ENCODE measurements around the gene MRPL33.

The MRPL33 gene

GRCh38 chr2:27779417-27780055, 8.0 kb downstream of the MRPL33 start:
- DNase-seq (ENCODE audit: low read depth), result no peak

- DNase-seq (ENCODE audit: low read depth), result no peak
These were observed 10.0 kb downstream of the MRPL33 start for GRCh38 chr2:27781496-27781895.

DNA sequence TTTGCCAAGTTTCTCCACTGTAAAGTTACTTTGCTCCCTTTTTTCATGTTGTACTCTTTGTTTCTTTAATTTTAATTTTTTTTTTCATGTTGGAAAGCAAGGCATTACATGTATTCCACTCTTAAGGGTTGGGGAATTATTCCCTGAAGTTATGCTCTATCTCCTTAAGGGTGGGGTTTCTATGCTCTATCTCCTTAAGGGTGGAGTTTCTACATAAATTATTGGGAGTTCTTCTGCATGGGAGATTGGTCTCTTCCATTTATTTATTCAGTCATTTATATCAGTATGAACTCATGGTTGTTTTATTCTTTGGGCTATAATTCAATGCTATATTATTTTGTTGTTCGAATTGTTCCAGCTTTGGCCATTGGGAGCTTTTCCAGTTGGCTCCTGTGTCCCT, 11.2 kb downstream of the MRPL33 start:
- no peak for DNase-seq (ENCODE audit: low read depth)

- no peak for DNase-seq (ENCODE audit: low read depth)
These were observed 19.3 kb downstream of the MRPL33 start for GRCh38 chr2:27790796-27791195.

- no peak for DNase-seq (ENCODE audit: low read depth)
These were observed 21.2 kb downstream of the MRPL33 start for GRCh38 chr2:27792759-27793158.

- no peak for DNase-seq (ENCODE audit: low read depth)
These were observed 23.7 kb downstream of the MRPL33 start for GRCh38 chr2:27795093-27795834.

DNA sequence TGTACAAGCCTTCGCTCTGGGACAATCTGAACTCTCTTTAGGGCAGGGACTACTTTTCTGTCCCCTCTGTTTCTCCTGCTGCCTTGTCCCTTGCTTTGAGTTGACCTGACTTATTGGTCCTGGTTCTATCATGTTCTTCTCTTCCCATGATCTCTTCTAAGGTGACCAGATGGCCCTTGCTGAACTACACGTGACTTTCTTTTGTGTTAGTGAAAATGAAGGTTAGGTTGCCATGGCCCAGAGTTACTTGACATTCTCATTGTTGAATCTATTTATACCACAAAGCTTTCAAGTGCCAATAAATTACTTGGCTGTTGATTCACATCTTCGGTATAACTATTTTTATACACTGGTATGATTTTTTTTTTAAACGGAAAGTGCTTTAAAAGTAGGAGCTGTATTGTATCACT, 24.4 kb downstream of the MRPL33 start:
- peak; percentile 59 for DNase-seq (ENCODE audit: low read depth)

DNA sequence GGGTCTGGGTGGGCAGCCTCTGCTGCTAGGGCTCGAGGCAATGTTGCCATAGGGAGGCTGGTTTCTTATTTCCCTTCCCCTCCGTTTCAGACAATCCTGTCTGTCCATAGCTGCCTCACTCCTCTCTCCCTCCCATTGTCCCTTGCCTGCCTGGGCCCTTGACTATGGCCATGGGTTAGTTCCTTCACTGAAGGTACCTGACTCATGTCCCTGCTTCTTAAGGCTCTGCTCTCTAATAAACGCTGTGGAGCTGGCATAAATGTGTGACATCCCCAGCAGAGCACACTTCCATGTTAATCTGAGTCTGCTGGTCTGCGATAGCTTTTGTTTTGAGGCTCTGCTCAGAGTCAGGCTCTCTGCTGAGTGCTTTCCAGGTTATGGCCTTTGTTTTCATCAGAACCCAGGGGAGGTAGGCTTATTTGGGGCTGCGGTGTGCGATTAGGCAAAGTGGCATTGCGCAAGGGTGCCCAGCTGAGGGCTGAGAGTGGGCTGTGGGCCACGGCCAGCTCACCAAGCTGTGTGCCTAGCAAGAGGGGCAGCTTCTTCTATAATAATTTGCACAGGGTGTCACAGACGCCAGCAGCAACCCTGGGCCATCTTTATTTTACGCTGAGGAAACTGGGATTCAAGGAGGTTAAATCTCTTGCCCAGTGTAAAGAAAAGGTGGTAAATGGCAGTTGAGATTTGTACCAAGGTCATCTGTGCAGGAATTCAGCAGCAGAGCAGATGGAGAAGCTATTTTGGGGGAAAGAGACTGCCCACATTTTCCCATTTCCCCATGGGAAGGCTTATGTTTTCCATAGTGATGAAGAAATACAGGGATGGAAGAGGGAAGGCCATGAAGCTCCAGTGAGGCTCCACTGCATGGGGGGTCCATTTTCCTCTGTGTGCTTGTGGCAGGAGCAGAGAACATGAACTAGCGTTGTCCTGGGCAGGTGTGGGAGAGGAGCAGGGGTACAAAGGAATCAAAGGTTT, 25.6 kb downstream of the MRPL33 start:
- no peak for DNase-seq (ENCODE audit: low read depth)

GRCh38 chr2:27797841-27798240, 26.3 kb downstream of the MRPL33 start:
- no peak for DNase-seq (ENCODE audit: low read depth)

GRCh38 chr2:27798486-27798885, 27.0 kb downstream of the MRPL33 start:
- DNase-seq (ENCODE audit: low read depth), result no peak

GRCh38 chr2:27798948-27799645, 27.6 kb downstream of the MRPL33 start:
- peak; percentile 99 for DNase-seq (ENCODE audit: low read depth)

GRCh38 chr2:27799646-27800010, 28.1 kb downstream of the MRPL33 start:
- DNase-seq (ENCODE audit: low read depth), result no peak

GRCh38 chr2:27800856-27801255, 29.3 kb downstream of the MRPL33 start:
- DNase-seq (ENCODE audit: low read depth), result no peak

DNA sequence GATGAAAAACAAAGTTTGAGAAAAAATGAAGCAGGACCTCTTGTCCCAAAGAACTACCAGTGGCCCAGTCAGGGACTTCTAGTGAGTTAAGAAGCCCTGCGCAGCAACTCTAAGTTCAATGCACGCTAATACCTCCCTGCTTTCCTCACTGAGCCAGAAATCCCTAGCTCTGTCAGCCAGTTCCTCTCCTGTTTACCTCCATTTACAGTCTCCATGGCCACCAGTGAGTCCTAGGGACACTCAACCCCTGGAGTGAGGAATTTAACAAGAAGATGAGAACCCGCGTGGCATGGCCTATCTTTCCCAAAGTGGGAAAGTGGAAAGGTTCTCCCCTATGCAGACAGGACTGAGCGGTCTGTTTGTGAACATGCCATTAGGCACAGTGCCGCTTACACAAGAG, 31.0 kb downstream of the MRPL33 start:
- DNase-seq (ENCODE audit: low read depth), result no peak

DNA sequence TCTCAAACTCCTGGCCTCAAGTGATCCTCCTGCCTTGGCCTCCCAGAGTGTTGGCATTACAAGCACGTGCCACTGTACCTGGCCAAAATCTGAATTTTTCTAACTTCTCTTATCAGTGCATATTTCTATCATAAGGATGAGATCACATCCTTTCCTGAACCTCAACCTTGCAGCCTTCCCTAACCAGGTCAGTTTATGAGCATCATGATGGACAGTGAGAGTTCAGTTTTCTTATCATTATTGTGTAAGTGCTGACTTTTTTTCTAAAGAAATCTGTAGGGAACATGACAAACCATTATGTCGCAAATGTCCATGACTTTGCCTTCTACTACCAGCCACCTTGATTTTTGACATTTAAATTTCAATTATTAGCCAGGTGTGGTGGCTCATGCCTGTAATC, 31.5 kb downstream of the MRPL33 start:
- no peak for DNase-seq (ENCODE audit: low read depth)

GRCh38 chr2:27804146-27804545, 32.6 kb downstream of the MRPL33 start:
- no peak for DNase-seq (ENCODE audit: low read depth)

- no peak for DNase-seq (ENCODE audit: low read depth)
These were observed 33.7 kb downstream of the MRPL33 start for GRCh38 chr2:27805180-27805579.

DNA sequence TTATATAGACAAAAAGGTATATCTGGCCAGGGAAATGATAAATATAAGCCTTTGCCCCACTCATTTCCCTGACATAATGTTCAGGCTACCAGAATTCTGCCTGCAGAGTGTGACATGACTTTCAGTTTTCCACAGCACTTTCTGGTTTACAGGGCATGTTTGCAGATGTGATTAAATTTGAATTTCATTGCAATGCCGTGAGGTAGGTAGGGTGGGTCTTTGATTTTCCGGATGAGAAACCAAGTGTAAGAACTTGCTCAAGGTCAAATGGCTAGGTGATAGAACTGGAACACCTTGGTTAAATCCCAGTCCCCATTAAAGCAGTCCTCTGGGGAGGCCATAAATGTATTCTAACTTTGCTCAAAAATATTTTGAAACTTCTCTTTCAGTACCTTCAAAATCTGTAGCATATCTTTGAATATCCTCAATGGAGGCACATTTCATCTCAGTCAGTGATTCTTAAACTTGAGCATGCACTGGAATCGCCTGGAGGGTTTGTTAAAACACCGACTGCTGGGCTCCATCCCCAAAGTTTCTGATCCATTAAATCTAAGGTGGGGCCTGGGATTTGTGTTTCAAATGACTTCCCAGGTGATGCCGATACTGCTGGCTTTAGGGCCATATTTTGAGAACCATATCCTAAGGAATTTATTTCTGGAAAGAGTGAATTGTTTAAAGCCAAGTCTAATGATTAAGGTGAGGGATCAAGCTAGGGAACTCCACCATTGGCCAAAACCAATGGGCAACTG, 35.0 kb downstream of the MRPL33 start:
- DNase-seq (ENCODE audit: low read depth), result no peak

GRCh38 chr2:27807476-27807875, 36.0 kb downstream of the MRPL33 start:
- no peak for DNase-seq (ENCODE audit: low read depth)

DNA sequence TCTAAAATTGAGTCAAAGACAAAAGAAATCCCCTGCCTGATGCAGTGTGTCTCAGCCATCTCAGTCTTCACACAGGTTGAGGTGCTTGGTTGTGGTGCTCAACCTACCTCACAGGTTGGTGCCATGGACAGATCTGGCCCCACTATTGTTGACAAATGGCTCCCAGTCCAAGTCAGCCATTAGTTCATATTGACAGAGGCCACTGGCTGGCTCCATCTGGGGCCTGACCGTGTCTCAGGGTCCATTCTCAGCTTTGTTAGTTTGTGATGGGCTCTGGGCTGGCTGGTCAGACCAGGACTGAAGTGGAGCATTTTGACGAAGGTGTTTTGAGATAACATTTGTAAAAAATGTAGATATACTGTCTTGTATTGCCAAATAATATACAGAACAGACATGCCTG, 36.9 kb downstream of the MRPL33 start:
- DNase-seq (ENCODE audit: low read depth), result no peak

- no peak for DNase-seq (ENCODE audit: low read depth)
These were observed 37.5 kb downstream of the MRPL33 start for GRCh38 chr2:27808984-27809383.
